SJSA1 (cell line): ENCODE results near the gene OGFR. TPM values are rescaled to one million over a fixed set of nuclear protein-coding genes. Genes with fewer than 3 reads are reported as not detected.

Experiments used
- DNase-seq, 2 experiments: peaks; one replicate each; pipeline ENCODE4 v3.0.0-alpha.2; 2015 to 2020; ENCODE audit warnings: low spot score in 2 of 2, low read depth in 1 of 2
- H3K27ac ChIP-seq: fragments of 250-450 bp; sonication (Bioruptor Pico); 2 replicates; pipeline ENCODE4 v1.5.1; 2020; ENCODE audit warnings: mild to moderate bottlenecking, moderate library complexity
- H3K27me3 ChIP-seq: fragments of 250-450 bp; sonication (Bioruptor Pico); replicated peaks from 2 replicates; pipeline ENCODE4 v1.5.1; 2020; ENCODE audit warnings: mild to moderate bottlenecking, moderate library complexity
- H3K36me3 ChIP-seq: fragments of 250-450 bp; sonication (Bioruptor Pico); 2 replicates; pipeline ENCODE4 v1.5.1; 2020; ENCODE audit warnings: mild to moderate bottlenecking
- H3K4me1 ChIP-seq: fragments of 250-450 bp; sonication (Bioruptor Pico); replicated peaks from 2 replicates; pipeline ENCODE4 v1.6.1; 2021; ENCODE audit warnings: mild to moderate bottlenecking
- H3K4me3 ChIP-seq: fragments of 250-450 bp; sonication (Bioruptor Pico); 2 replicates; pipeline ENCODE4 v1.5.1; 2020; ENCODE audit warnings: mild to moderate bottlenecking
- H3K9me3 ChIP-seq: fragments of 250-450 bp; sonication (Bioruptor Pico); replicated peaks from 2 replicates; pipeline ENCODE4 v1.5.1; 2020; ENCODE audit warnings: mild to moderate bottlenecking
- total RNA-seq: library from RNA; depleted of rRNA; stranded (reverse); fragments of >200 nt; shearing (Covaris generic); gene quantifications from 2 replicates; pipeline ENCODE4 v1.2.3, GENCODE V29; 2014

Gene OGFR
- total RNA-seq, 1 experiment from 2014 or later, result 59.2 TPM

DNA sequence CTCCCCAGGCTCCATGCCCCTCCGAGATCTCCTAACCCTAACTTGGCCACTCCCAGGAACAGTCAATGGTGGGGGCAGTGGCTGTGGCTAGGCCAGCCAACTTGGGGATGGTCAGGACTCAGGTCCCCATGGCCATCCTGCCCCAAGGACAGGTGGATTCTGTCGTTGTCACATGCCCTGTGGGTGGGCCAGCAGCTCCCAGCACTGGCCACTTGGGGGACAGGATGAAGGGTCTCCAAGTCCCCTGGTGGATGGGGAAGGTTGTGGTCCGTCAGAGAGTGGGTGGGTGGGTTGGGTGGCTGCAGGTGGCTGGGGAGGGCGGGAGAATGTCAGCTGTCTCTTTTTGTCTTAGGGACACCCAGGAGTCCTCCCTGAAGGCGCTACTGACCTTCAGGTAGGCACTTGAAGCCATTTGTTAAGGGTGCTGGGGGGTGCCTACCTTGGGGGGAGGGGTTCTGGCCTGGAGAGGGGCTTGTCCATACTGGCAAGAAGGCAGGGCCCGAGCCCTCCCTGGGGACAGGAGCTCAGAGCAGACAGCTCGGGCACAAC lies 17.7 kb downstream of the OGFR start:
- Histone ChIP-seq H3K27ac (no peak overlapping the region), H3K36me3 (no peaks in the 10 kb centered on the region), H3K4me3 (no peak overlapping the region), H3K9me3 (no peaks in the 10 kb centered on the region), H3K27me3 (peaks cover 16% of the 10 kb centered on the region), H3K4me1 (peaks cover 4% of the 10 kb centered on the region; the same call in 1 of the 2 replicates)
- no peak for DNase-seq

DNA sequence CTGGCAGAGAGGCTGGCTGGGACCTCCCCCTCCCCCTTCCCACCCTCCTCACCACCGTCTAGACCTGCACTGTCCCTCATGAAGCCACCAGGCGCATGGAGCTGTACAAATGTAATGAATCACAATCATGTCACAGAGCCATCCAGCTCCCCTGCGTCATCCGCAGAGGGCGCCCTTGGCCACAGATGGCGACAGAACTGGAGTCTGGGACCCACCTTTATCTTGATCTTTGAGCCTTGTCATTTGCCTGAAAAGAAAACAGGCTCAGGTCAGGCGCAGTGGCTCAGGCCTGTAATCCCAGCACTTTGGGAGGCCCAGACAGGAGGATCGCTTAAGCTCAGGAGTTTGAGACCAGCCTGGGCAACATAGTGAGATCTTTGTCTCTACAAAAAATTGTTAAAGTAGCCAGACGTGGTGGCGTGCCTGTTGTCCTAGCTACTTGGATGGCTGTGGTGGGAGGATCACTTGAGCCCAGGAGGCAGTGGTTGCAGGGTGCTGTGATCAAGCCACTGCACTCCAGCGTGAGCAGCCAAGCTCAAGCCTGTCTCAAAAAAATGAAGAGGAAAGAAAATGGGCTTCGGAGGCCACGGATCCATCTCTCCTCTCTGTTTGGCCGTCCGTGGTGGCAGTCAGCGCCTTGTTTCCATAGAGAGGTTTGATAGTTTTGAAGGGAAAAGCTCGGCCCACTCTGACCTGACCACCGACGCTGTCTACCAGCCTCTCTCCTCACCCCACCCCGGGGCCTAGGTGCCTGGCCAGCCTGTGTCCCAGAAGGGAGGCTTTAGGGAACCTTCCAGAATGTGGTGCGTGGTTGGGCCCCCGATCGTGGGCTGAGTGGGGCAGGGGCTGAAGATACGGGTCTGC lies 18.4 kb downstream of the OGFR start:
- no peak overlapping the region for H3K27ac ChIP-seq
- H3K27me3 ChIP-seq, result peaks cover 9% of the 10 kb centered on the region
- H3K36me3 ChIP-seq, result no peaks in the 10 kb centered on the region
- H3K4me1 ChIP-seq, result peaks cover 4% of the 10 kb centered on the region; the same call in 1 of the 2 replicates
- DNase-seq, result no peak
- H3K4me3 ChIP-seq, result no peak overlapping the region
- no peaks in the 10 kb centered on the region for H3K9me3 ChIP-seq

DNA sequence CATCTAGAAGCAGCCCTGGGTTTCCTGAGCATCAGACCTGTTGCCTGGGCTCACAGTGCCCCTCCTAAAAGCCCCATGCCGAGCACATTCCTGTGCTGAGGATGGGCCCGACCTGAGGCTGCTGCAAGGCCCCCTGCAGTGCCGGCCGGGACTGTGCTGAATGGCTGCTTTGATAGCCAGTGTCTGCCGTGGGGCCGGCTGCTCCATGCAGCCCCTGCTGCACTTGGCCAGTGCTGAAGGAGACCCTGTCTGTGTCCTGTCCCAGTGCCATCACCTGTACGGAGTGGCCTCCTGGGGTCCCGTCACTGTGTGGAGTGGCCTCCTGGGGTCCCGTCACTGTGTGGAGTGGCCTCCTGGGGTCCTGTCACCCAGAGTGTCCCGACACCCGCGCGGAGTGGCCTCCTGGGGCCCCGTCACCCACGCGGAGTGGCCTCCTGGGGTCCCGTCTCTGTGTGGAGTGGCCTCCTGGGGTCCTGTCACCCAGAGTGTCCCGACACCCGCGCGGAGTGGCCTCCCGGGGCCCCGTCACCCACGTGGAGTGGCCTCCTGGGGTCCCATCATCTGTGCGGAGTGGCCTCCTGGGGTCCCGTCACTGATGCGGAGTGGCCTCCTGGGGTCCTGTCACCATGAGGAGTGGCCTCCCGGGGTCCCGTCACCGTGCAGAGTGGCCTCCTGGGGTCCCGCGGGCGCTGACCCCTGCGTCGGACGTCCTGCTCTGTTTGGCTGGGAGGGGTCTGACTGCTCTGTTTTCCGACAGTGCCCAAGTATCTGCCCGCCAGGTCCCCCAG lies 19.2 kb downstream of the OGFR start:
- Histone ChIP-seq H3K27ac (no peak overlapping the region), H3K9me3 (no peaks in the 10 kb centered on the region), H3K27me3 (no peaks in the 10 kb centered on the region), H3K36me3 (no peaks in the 10 kb centered on the region), H3K4me3 (no peak overlapping the region), H3K4me1 (peaks cover 4% of the 10 kb centered on the region; the same call in 1 of the 2 replicates)
- no peak for DNase-seq

DNA sequence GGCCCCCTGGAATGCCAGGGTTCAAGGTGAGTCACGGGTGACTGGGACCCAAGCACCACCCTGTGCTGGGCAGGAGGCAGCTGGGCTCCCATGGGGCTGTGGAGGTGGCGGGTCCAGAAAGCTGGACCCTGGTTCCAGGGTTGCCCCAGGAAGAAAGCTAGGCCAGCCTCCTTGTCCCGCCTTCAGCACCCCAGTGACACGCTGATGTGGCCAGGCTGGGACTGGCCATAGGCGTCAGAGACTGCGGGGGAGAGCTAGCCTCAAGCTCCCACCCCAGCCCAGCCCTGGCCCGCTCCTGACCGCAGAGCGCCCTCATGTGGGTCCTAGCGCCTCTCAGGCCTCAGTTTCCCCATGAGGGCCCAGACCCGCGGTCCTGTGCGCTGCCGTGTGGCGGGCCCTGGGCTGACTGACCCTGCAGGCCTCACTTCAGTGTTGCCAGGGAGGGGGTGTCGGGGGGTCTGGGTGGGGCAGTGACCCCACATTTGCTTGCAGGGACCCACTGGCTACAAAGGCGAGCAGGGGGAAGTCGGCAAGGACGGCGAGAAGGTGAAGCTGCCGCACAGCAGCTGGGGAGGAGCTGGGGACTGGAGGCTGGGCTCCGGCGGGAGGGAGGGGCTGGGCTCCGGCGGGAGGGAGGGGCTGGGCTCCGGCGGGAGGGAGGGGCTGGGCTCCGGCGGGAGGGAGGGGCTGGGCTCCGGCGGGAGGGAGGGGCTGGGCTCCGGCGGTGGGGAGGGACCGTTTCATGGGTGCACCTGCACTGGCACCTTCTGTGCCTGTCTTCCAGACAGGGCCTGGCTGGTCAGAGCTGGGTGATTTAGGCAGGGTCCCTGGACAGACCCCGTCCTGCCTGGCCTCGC lies 20.1 kb downstream of the OGFR start:
- H3K9me3 ChIP-seq, result no peaks in the 10 kb centered on the region
- peaks cover 4% of the 10 kb centered on the region; the same call in 1 of the 2 replicates for H3K4me1 ChIP-seq
- DNase-seq, result no peak
- H3K27me3 ChIP-seq, result no peaks in the 10 kb centered on the region
- H3K4me3 ChIP-seq, result no peak overlapping the region
- no peaks in the 10 kb centered on the region for H3K36me3 ChIP-seq
- H3K27ac ChIP-seq, result no peak overlapping the region

DNA sequence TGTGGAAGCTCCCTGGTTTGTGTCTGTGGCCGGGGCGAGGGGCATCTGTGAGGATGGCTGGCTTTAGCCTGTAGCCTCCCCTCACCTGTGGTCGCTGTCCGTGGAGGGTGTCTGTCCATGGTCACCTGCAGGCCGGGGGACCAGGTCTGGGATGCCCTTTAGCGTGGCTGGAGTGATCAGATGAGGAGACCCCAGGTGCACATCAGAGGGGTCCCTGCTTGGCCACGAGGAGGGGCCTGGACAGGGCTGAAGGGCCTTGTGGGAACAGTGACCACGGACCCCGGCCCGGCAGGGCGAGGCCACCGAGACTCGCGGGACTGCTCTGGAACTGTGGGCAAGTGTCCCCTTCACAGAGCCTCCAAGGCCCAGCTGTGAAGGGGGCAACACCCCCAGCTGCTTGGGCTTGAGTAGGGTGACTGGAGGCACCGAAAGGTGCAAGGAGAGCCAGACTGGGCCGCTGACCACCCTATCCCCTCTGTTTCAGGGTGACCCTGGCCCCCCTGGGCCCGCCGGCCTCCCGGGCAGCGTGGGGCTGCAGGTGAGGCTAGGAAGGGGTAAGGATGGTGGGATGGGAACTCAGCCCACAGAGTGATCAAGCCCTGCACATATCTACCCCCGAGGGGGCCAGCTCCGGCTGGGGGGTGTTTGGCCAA lies 20.8 kb downstream of the OGFR start:
- no peak for DNase-seq
- peaks cover 4% of the 10 kb centered on the region; the same call in 1 of the 2 replicates for H3K4me1 ChIP-seq
- H3K4me3 ChIP-seq, result no peak overlapping the region
- H3K36me3 ChIP-seq, result no peaks in the 10 kb centered on the region
- H3K9me3 ChIP-seq, result no peaks in the 10 kb centered on the region
- H3K27ac ChIP-seq, result no peak overlapping the region
- no peaks in the 10 kb centered on the region for H3K27me3 ChIP-seq

- Histone ChIP-seq H3K27ac (no peak overlapping the region), H3K27me3 (no peaks in the 10 kb centered on the region), H3K9me3 (no peaks in the 10 kb centered on the region), H3K36me3 (no peaks in the 10 kb centered on the region), H3K4me3 (no peak overlapping the region), H3K4me1 (peaks cover 4% of the 10 kb centered on the region; the same call in 1 of the 2 replicates)
- DNase-seq, result no peak
Measured at GRCh38 chr20:62825986-62826645, 21.5 kb downstream of the OGFR start.

DNA sequence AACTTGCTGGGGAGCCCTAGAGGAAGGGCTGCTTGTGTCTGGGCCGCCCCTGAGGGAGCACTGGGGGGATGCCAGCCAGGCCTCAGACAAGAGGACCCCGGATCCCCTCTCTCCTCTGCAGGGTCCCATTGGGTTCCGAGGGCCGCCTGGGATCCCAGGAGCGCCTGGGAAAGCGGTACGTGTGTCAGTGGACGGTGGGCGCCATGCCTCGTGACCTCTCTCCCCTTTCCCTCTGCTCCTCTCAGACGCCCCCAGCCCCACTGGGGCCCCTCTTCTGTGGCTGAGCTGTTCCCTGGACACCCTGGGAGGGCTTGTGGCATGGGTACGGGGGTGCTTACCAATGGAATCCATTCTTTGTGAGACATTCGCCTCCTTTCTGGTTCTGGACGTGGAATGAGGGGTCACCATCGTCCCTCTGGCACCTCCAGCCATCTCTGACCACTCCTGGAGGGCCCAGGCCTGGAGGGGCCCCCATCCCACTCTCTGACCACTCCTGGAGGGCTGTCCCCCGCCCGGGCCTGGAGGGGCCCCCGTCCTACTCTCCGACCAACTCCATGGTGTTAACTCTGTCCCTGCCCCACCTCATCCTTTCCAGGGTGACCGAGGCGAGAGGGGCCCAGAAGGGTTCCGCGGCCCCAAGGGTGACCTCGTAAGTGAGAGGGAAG lies 22.1 kb downstream of the OGFR start:
- Histone ChIP-seq H3K27ac (no peak overlapping the region), H3K4me3 (no peak overlapping the region), H3K36me3 (no peaks in the 10 kb centered on the region), H3K4me1 (peaks cover 4% of the 10 kb centered on the region; the same call in 1 of the 2 replicates), H3K9me3 (no peaks in the 10 kb centered on the region), H3K27me3 (no peaks in the 10 kb centered on the region)
- DNase-seq, result no peak

DNA sequence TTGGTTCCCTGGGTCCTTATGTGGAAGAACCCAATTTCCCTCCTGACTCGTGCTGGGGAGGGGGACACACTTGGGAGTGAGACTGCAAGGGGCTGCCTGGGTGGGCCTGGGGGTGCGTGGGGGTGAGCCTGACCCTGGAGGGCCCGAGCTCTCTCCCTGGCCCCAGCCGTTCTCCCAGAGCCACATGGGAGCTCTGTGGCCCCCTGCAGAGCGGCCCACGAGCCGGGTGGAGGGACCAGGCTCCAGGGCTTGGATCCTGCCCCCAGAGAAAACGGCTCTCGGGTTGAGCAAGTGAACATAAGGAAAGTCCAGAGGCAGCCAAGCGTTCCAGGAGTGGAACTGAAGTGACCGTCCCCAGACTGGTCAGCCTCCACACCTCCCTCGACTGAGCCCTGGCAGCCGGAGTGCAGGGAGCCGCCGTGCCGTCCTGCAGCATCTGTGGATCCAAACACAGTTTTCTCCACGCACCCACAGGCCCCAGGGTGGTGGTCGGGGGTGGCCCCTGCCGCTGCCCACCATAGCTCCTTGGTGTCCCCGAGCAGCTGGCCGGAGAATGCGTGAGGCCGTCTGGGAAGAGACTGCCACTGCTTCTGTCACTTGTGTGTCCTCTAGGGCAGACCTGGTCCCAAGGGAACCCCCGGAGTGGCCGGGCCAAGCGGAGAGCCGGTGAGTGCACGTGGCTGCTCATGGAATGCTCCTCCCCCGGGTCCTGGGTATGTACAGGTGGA lies 22.8 kb downstream of the OGFR start:
- Histone ChIP-seq H3K27me3 (no peaks in the 10 kb centered on the region), H3K4me1 (peaks cover 4% of the 10 kb centered on the region; the same call in 1 of the 2 replicates), H3K36me3 (no peaks in the 10 kb centered on the region), H3K27ac (no peak overlapping the region), H3K9me3 (no peaks in the 10 kb centered on the region), H3K4me3 (no peak overlapping the region)
- no peak for DNase-seq

GRCh38 chr20:62828051-62828450 lies 23.4 kb downstream of the OGFR start:
- no peaks in the 10 kb centered on the region for H3K36me3 ChIP-seq
- no peak overlapping the region for H3K4me3 ChIP-seq
- no peak overlapping the region for H3K27ac ChIP-seq
- DNase-seq, result no peak
- H3K4me1 ChIP-seq, result peaks cover 4% of the 10 kb centered on the region; the same call in 1 of the 2 replicates
- H3K27me3 ChIP-seq, result no peaks in the 10 kb centered on the region
- no peaks in the 10 kb centered on the region for H3K9me3 ChIP-seq

GRCh38 chr20:62828511-62829230 lies 24.0 kb downstream of the OGFR start:
- no peak for DNase-seq
- Histone ChIP-seq H3K4me3 (no peak overlapping the region), H3K4me1 (peaks cover 4% of the 10 kb centered on the region; the same call in 1 of the 2 replicates), H3K36me3 (no peaks in the 10 kb centered on the region), H3K27ac (no peak overlapping the region), H3K27me3 (no peaks in the 10 kb centered on the region), H3K9me3 (no peaks in the 10 kb centered on the region)
